GM12892 (cell line): ENCODE data around the gene SLC6A16.

ENCODE experiments used
- POLR2A ChIP-seq: IDR thresholded peaks from 2 replicates; pipeline ENCODE4 v1.6.1; 2011; ENCODE audit warnings: low read depth, low read length, control low read depth
- POLR2AphosphoS5 ChIP-seq: IDR thresholded peaks from 2 replicates; pipeline ENCODE4 v1.6.1; 2011; ENCODE audit warnings: low read depth, low read length, control low read depth
- TAF1 ChIP-seq: IDR thresholded peaks from 2 replicates; pipeline ENCODE4 v1.6.1; 2011; ENCODE audit warnings: low read depth, mild to moderate bottlenecking, control low read depth, low read length, borderline replicate concordance

DNA sequence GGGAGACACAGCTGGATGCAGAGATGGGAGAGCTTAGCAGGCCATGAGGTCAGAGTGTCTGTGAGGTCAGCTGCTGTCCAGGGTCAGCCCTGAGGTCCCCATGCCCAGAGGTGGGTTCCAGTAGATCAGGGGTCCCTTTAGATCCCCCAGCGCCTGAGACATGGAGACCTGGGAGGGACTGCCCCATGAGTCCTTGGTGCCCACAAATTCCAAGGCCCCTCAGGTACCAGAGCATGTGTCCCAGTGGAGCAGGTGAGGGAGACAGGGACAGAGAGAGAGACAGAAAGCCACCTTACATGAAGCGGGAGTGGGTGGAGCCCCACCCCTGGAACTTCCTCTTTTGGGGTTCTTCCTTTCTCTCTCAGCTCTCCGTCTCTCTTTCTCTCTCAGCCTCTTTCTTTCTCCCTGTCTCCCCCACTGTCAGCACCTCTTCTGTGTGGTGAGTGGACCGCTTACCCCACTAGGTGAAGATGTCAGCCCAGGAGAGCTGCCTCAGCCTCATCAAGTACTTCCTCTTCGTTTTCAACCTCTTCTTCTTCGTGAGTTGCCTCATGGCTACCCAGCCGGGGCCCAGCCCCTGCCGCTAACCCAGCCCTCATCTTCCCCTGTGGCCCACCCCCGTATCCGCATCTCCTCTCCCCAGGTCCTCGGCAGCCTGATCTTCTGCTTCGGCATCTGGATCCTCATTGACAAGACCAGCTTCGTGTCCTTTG is 10.2 kb upstream of the SLC6A16 start, which contains the start of gene CD37:
- TF ChIP-seq POLR2AphosphoS5 (peak; percentile 67; the same call in 1 of the 2 replicates), POLR2A (peak; percentile 77), TAF1 (no peak; the same call in 1 of the 2 replicates)
